GM19468 (cell line): ENCODE data around the gene TMPRSS9.
"Not testable (repeated sequence)": the region's sequence is repeated elsewhere in the genome, so short reads cannot be mapped to it uniquely, and the experiment has no call there.

ENCODE experiments used
- ATAC-seq: cut with Tn5 transposase; IDR thresholded peaks from one replicate; pipeline ENCODE4 v1.9.1; 2021; ENCODE audit warnings: mild to moderate bottlenecking, moderate library complexity, moderate number of reproducible peaks; ENCODE audit not compliant: unreplicated experiment; ENCODE audit errors: extremely low read depth

The TMPRSS9 gene

DNA sequence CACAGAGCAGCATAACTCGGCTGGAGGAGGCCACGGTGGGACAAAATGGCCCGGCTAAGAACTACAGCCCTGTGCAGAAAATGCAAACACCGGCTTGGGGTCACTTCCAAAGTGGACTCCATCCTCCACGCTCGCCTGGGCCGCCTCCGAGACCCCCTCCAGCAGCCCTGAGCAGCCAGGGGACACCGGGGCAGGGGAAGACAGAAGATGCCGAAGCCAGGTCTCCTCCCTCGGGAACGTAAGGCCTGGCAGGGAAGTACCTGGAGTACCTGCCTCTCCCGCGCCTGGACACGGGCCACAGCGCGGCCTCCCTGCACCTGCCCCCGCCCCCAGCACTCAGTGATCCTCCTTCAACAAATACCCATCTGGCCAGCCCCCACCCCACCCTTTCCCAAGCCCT is 91.7 kb downstream of the TMPRSS9 start:
- no peak for ATAC-seq

- no peak for ATAC-seq
Measured at GRCh38 chr19:2453431-2454025, 93.5 kb downstream of the TMPRSS9 start.

GRCh38 chr19:2454199-2454961 is 94.3 kb downstream of the TMPRSS9 start:
- no peak for ATAC-seq

- ATAC-seq, result no peak
Measured at GRCh38 chr19:2454962-2455850, 95.1 kb downstream of the TMPRSS9 start.

DNA sequence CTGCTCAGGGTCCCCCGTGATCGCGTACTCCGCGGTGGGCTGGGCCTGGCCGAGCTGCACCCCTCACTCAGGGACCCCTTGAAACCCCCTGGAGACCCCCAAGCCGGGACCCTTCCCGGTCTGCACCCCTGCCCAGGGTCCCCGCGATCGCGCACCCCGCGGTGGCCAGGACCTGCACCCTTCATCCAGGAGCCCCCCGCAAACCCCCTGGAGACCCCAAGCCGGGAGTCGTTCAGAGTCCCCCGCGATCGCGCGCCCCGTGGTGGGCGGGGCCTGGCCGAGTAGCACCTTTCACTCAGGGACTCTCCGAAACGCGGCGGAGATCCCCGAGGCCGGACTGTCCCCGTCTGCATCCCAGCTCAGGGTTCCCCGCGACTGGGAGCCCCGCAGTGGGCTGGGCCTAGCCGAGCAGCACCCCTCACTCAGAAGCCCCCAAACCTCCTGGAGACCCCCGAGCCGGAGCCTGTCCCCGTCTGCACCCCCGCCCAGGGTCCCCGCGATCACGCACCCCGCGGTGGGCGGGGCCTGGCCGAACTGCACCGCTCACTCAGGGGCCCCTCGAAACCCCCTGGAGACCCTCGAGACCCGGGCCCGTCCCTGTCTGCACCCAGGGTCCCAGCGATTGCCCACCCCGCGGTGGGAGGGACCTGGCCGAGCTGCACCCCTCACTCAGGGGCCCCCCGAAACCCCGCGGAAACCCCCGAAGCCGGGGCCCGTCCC is 95.9 kb downstream of the TMPRSS9 start:
- no peak for ATAC-seq

DNA sequence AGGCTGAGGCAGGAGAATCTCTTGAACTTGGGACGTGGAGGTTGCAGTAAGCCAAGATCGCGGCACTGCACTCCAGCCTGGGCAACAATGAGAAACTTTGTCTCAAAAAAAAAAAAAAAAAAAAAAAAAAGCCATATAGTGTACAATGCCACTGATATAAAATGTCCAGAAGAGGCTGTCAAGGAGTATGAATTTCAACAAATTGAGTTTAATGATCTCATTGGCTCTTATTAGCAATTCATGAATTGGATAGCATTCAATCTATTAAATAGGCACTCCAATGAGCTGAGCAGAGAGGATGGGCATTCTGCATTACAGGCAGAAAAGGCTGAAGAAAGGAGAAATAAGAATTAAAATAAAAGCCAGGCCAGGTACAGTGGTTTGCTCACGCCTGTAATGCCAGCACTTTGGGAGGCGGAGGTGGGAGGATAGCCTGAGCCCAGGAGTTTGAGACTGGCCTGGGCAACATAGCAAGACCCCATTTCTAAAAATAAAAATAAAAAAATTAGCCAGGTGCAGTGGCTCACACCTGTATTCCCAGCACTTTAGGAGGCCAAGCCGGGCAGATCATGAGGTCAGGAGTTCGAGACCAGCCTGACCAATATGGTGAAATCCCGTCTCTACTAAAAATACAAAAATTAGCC is 97.5 kb downstream of the TMPRSS9 start:
- no peak for ATAC-seq

- no peak for ATAC-seq
Measured at GRCh38 chr19:2458054-2458453, 98.0 kb downstream of the TMPRSS9 start.

DNA sequence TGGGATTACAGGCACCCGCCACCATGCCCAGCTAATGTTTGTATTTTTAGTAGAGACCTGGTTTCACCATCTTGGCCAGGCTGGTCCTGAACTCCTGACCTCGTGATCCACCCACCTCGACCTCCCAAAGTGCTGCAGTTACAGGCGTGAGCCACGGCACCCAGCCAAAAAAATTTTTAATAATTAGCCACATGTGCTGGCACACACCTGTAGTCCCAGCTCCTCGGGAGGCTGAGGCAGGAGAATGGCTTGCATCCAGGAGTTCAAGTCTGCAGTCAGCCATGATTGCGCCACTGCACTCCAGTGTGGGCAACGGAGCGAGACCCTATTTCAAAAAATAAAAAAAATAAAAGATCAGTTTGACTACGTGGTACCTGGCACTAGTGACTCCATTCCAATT is 98.7 kb downstream of the TMPRSS9 start:
- not testable (repeated sequence) for ATAC-seq

GRCh38 chr19:2460245-2460644 is 100.2 kb downstream of the TMPRSS9 start:
- ATAC-seq, result no peak

GRCh38 chr19:2461751-2462634 is 101.9 kb downstream of the TMPRSS9 start:
- ATAC-seq, result no peak

GRCh38 chr19:2462635-2463421 is 102.8 kb downstream of the TMPRSS9 start:
- ATAC-seq, result no peak

DNA sequence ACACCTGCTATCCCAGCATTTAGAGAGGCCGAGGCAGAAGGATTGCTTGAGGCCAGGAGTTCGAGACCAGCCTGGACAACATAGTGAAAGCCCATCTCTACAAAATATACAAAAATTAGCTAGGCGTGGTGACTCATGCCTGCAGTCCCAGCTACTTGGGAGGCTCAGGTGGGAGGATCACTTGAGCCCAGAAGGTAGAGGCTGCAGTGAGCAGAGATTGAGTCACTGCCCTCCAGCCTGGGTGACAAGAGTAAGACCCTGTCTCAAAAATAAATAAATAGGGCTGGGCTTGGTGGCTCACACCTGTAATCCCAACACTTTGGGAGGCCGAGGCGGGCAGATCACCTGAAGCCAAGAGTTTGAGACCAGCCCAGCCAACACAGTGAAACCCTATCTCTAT is 103.6 kb downstream of the TMPRSS9 start:
- not testable (repeated sequence) for ATAC-seq

- no peak for ATAC-seq
Measured at GRCh38 chr19:2464389-2464788, 104.3 kb downstream of the TMPRSS9 start.

GRCh38 chr19:2468596-2468995 is 108.5 kb downstream of the TMPRSS9 start:
- ATAC-seq, result no peak

DNA sequence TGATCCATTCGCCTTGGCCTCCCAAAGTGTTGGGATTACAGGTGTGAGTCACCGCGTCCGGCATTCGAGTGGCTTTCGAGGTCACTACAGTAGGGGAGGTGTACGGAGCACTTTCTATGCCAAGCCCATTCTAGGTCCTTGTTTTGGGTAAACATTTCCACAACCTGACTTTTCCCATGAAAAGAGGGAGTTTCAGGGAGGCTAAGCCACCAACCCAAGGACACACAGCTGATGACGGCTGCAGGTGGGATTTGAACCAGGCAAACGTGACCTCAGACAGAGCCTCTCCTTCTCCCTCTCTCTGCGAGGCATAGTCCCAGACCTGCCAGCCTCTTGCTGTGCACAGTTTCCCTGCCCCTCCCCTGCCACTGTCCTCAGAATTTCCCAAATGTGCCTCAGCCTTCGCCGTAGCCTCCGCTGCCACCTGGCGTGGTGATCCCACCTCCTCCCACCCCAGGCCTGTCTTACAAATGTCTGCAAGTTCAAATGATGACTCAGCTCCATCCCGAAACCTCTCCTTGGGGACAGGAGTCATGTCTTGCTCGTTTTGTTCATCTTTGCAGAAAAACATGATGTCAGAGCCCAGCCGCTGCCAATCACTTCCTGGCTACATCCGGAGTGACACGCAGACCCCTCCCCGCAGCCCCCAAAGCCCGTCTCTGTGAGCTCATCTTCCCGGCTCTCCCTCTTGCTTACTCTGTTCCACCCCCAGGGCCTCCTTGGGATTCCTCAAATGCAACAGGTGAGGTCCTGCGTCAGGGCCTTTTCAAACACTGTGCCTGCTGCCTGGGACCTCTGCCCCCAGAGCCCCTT is 109.2 kb downstream of the TMPRSS9 start:
- ATAC-seq, result no peak

- ATAC-seq, result not testable (repeated sequence)
Measured at GRCh38 chr19:2469915-2470200, 109.8 kb downstream of the TMPRSS9 start.

DNA sequence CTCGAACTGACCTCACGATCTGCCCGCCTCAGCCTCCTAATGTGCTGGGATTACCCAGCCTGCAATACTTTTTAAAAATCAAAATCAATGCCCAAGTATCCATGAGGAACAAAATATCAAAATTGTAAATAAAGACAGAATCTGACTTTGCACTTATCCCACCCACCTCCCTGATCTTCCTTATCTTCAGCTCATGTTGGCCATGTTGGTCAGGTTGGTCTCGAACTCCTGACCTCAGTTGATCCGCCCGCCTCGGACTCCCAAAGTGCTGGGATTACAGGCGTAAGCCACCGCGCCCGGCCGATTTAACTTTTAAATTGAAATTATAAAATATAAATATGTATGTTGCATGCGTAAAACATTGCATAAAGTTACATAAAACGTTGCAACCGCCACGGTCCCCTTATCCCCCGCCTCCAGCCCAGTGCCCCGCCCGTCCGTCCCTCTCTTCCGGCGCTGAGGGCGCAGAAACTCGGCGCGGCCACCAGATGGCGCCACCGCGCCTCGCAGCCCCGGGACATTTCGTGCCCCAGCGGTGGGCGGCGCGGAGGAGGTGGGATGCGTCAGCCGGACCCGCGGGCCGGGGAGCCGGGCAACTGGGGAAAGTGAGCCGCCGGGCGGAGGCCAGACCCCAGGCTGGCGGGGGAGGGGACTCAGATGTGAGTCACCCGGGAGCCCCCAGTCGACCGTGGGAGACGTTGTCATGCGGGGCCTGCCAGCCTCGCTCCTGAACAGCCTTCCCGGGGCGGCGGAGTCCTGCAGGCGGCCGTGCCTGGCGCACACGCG is 114.4 kb downstream of the TMPRSS9 start:
- no peak for ATAC-seq
